K562 (cell line): ENCODE data around the gene KASH5. TPM values are rescaled to one million over a fixed set of nuclear protein-coding genes. Genes with fewer than 3 reads are reported as not detected.

Source experiments
- CBX1 ChIP-seq: sonication (generic); IDR thresholded peaks from 2 replicates; pipeline ENCODE4 v1.6.1; 2016; ENCODE audit warnings: antibody characterized with exemption, low read depth, mild to moderate bottlenecking
- COPS2 ChIP-seq: fragments of 450-650 bp; conservative IDR thresholded peaks from 2 replicates; pipeline ENCODE4 v1.6.1; 2016; ENCODE audit warnings: mild to moderate bottlenecking, moderate library complexity
- ERF ChIP-seq: fragments of 450-650 bp; formaldehyde crosslinking; IDR thresholded peaks from 2 replicates; pipeline ENCODE4 v1.4.0; 2020; ENCODE audit warnings: mild to moderate bottlenecking, mixed read lengths
- LCOR ChIP-seq: sonication (generic); formaldehyde crosslinking; IDR thresholded peaks from 2 replicates; pipeline ENCODE4 v1.8.0; 2022; ENCODE audit warnings: mild to moderate bottlenecking, missing genetic modification reagents
- MTA2 ChIP-seq: fragments of 450-650 bp; IDR thresholded peaks from 2 replicates; pipeline ENCODE4 v1.6.1; 2016; ENCODE audit warnings: low read depth
- POLR2H ChIP-seq: IDR thresholded peaks from 2 replicates; pipeline ENCODE4 v1.6.1; 2016; ENCODE audit warnings: missing genetic modification characterization, low read depth, mild to moderate bottlenecking, control low read depth, missing compliant biosample characterization, moderate library complexity
- SMARCA5 ChIP-seq: fragments of 450-650 bp; IDR thresholded peaks from 2 replicates; pipeline ENCODE4 v1.6.1; 2016
- ZNF224 ChIP-seq: sonication (generic); formaldehyde crosslinking; IDR thresholded peaks from 2 replicates; pipeline ENCODE4 v1.8.0; 2022; ENCODE audit warnings: mild to moderate bottlenecking, missing genetic modification reagents
- ZNF354B ChIP-seq: fragments of 250-450 bp; sonication (Bioruptor Pico); IDR thresholded peaks from 2 replicates; pipeline ENCODE4 v1.4.0; 2020
- ZNF41 ChIP-seq: fragments of 250-450 bp; sonication (Bioruptor Pico); conservative IDR thresholded peaks from 2 replicates; pipeline ENCODE4 v1.4.0; 2020; ENCODE audit warnings: mild to moderate bottlenecking
- polyA plus RNA-seq, 8 experiments: library from polyadenylated mRNA; depleted of rRNA in 4 of 8; stranded (reverse) in 5 of 8; unstranded in 3 of 8; fragments of >200 nt; fragmentation: Nextera tagmentation in 2 of 8; fragmentation: Illumina TruSeq in 1 of 8; extraction: Ambion mirVana in 2 of 8; extraction: Trizol in 1 of 8; gene quantifications; 2 replicates each; pipeline versions ENCODE4 v1.2.1 to v1.2.3, GENCODE V29; 2011 to 2014; ENCODE audit warnings: inconsistent platforms in 1 of 8, missing spikeins in 1 of 8
- total RNA-seq, 7 experiments: library from RNA; depleted of rRNA in 6 of 7; stranded (reverse); fragments of >200 nt in 6 of 7; fragmentation: Illumina TruSeq in 2 of 7; extraction: Trizol in 2 of 7; gene quantifications; 2 replicates each; pipeline versions ENCODE4 v1.2.1 to v1.2.3, GENCODE V29; 2011 to 2021; ENCODE audit warnings: low replicate concordance in 1 of 7
- TF ChIP-seq, protein P1 (sequence below): fragments of 450-650 bp; formaldehyde crosslinking; IDR thresholded peaks from 2 replicates; pipeline ENCODE4 v1.4.0; 2020; ENCODE audit warnings: mild to moderate bottlenecking, moderate library complexity
- TF ChIP-seq, protein P2 (sequence below), 2 experiments: fragments of 150-350 bp in 1 of 2; IDR thresholded peaks; 2 replicates each; pipeline ENCODE4 v1.6.1; 2012 to 2016; ENCODE audit warnings: low read depth in 2 of 2, low read length in 2 of 2, mild to moderate bottlenecking in 1 of 2, moderate library complexity in 1 of 2
- TF ChIP-seq, protein P3 (sequence below): fragments of 200-400 bp; formaldehyde crosslinking; IDR thresholded peaks from 2 replicates; pipeline ENCODE4 v1.6.1; 2017; ENCODE audit warnings: mild to moderate bottlenecking, low read depth, low read length, moderate library complexity
- TF ChIP-seq, protein P4 (sequence below): fragments of 450-650 bp; IDR thresholded peaks from one replicate; pipeline ENCODE4 v1.6.1; 2018; ENCODE audit warnings: mild to moderate bottlenecking, moderate library complexity; ENCODE audit not compliant: partially characterized antibody
- TF ChIP-seq, protein P5 (sequence below): fragments of 250-450 bp; sonication (Bioruptor Pico); IDR thresholded peaks from 2 replicates; pipeline ENCODE4 v1.5.0; 2021; ENCODE audit warnings: mild to moderate bottlenecking, borderline replicate concordance

KASH5 gene
- total and polyA plus RNA-seq, 9 of the 15 experiments (the other 6 are each of a cell fraction or from before 2014, with no cell fraction given): 0.07 to 0.84 (median 0.34) TPM; not detected in 1

DNA sequence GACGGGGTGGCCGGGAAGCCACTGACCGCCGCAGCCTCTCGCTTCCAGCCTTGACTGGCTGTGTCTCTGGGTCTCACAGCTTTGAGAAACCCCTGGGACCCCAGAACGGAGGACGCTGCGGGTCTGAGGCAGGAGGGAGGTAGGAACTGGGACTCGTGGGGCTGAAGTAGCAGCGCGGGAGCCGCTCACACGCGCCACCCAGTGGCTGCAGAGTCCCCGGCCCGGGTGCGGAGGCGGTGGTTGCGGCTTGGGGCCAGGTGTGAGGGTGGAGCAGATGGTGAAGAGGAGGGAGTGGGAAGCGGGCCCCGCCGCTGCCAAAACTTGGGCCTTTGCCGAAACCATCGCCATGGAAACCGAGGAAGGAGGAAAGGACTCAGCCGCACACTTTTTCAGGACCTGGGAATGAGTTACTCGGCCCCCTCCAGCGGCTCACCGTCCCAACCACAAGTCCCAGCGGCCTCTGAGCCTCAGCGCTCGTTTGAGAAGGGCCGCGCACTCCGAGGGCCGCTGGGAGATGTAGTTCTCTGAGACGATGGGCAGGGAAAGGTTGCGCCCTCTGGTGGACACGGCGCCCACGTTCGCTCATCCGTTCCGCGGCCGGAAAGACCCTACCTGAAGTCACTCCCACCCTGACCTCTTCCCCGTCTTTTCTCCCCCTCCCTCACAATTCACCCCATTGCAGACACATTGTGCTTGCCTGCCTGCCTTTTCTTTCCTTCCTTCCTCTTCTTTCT, 55.5 kb downstream of the KASH5 start (continued):
- TF ChIP-seq POLR2H (tag) (no peak), COPS2 (no peak), MTA2 (no peak), ZNF41 (CRISPR knock-in tag) (peak; percentile 22; the same call in 1 of the 2 replicates), ZNF224 (CRISPR knock-in tag) (no peak), ZNF354B (CRISPR knock-in tag) (no peak), LCOR (CRISPR knock-in tag) (peak; percentile 60; the same call in 1 of the 2 replicates), ERF (CRISPR knock-in tag) (0 out of 2 replicates have a peak, but pooled peaks have one; percentile 54), SMARCA5 (no peak), CBX1 (peak; percentile 76)
- TF ChIP-seq, protein P1, sequence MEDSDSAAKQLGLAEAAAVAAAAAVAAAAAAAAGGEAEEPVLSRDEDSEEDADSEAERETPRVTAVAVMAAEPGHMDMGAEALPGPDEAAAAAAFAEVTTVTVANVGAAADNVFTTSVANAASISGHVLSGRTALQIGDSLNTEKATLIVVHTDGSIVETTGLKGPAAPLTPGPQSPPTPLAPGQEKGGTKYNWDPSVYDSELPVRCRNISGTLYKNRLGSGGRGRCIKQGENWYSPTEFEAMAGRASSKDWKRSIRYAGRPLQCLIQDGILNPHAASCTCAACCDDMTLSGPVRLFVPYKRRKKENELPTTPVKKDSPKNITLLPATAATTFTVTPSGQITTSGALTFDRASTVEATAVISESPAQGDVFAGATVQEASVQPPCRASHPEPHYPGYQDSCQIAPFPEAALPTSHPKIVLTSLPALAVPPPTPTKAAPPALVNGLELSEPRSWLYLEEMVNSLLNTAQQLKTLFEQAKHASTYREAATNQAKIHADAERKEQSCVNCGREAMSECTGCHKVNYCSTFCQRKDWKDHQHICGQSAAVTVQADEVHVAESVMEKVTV (CRISPR knock-in tag): peak; percentile 46; the same call in 1 of the 2 replicates
- TF ChIP-seq, protein P2, sequence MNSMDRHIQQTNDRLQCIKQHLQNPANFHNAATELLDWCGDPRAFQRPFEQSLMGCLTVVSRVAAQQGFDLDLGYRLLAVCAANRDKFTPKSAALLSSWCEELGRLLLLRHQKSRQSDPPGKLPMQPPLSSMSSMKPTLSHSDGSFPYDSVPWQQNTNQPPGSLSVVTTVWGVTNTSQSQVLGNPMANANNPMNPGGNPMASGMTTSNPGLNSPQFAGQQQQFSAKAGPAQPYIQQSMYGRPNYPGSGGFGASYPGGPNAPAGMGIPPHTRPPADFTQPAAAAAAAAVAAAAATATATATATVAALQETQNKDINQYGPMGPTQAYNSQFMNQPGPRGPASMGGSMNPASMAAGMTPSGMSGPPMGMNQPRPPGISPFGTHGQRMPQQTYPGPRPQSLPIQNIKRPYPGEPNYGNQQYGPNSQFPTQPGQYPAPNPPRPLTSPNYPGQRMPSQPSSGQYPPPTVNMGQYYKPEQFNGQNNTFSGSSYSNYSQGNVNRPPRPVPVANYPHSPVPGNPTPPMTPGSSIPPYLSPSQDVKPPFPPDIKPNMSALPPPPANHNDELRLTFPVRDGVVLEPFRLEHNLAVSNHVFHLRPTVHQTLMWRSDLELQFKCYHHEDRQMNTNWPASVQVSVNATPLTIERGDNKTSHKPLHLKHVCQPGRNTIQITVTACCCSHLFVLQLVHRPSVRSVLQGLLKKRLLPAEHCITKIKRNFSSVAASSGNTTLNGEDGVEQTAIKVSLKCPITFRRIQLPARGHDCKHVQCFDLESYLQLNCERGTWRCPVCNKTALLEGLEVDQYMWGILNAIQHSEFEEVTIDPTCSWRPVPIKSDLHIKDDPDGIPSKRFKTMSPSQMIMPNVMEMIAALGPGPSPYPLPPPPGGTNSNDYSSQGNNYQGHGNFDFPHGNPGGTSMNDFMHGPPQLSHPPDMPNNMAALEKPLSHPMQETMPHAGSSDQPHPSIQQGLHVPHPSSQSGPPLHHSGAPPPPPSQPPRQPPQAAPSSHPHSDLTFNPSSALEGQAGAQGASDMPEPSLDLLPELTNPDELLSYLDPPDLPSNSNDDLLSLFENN (IDR thresholded peaks at IDR 0.05; ENCODE audit: low read depth in 2 of 2, low read length in 2 of 2): peak in 1 of 2 experiments; percentile 23; a peak in 1 of 4 replicates
- TF ChIP-seq, protein P3, sequence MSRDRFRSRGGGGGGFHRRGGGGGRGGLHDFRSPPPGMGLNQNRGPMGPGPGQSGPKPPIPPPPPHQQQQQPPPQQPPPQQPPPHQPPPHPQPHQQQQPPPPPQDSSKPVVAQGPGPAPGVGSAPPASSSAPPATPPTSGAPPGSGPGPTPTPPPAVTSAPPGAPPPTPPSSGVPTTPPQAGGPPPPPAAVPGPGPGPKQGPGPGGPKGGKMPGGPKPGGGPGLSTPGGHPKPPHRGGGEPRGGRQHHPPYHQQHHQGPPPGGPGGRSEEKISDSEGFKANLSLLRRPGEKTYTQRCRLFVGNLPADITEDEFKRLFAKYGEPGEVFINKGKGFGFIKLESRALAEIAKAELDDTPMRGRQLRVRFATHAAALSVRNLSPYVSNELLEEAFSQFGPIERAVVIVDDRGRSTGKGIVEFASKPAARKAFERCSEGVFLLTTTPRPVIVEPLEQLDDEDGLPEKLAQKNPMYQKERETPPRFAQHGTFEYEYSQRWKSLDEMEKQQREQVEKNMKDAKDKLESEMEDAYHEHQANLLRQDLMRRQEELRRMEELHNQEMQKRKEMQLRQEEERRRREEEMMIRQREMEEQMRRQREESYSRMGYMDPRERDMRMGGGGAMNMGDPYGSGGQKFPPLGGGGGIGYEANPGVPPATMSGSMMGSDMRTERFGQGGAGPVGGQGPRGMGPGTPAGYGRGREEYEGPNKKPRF: no peak
- TF ChIP-seq, protein P4, sequence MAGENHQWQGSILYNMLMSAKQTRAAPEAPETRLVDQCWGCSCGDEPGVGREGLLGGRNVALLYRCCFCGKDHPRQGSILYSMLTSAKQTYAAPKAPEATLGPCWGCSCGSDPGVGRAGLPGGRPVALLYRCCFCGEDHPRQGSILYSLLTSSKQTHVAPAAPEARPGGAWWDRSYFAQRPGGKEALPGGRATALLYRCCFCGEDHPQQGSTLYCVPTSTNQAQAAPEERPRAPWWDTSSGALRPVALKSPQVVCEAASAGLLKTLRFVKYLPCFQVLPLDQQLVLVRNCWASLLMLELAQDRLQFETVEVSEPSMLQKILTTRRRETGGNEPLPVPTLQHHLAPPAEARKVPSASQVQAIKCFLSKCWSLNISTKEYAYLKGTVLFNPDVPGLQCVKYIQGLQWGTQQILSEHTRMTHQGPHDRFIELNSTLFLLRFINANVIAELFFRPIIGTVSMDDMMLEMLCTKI: no peak
- TF ChIP-seq, protein P5, sequence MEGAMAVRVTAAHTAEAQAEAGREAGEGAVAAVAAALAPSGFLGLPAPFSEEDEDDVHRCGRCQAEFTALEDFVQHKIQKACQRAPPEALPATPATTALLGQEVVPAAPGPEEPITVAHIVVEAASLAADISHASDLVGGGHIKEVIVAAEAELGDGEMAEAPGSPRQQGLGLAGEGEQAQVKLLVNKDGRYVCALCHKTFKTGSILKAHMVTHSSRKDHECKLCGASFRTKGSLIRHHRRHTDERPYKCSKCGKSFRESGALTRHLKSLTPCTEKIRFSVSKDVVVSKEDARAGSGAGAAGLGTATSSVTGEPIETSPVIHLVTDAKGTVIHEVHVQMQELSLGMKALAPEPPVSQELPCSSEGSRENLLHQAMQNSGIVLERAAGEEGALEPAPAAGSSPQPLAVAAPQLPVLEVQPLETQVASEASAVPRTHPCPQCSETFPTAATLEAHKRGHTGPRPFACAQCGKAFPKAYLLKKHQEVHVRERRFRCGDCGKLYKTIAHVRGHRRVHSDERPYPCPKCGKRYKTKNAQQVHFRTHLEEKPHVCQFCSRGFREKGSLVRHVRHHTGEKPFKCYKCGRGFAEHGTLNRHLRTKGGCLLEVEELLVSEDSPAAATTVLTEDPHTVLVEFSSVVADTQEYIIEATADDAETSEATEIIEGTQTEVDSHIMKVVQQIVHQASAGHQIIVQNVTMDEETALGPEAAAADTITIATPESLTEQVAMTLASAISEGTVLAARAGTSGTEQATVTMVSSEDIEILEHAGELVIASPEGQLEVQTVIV (CRISPR knock-in tag): no peak
